AG04450 (cell line): ENCODE measurements around the gene HIVEP2. TPM values are rescaled to one million over a fixed set of nuclear protein-coding genes. Genes with fewer than 3 reads are reported as not detected.

Source experiments
- CTCF ChIA-PET: fragments of 300-600, 350-600 bp; formaldehyde crosslinking; extraction: SDS; loops from one replicate; lab custom pipeline; 2022; ENCODE audit warnings: antibody characterized with exemption, inconsistent platforms; lab: Charles Lee
- POLR2A ChIA-PET: fragments of 350-600 bp; formaldehyde crosslinking; extraction: SDS; loops from one replicate; lab custom pipeline; 2021; ENCODE audit warnings: antibody characterized with exemption, inconsistent platforms; lab: Yijun Ruan, JAX
- DNase-seq: peaks from one replicate; pipeline ENCODE4 v3.0.0-alpha.2; 2011; ENCODE audit warnings: low read depth, low spot score
- H3K27ac ChIP-seq: one replicate; pipeline ENCODE4 v1.5.1; 2012; ENCODE audit warnings: low read depth, low read length, control low read depth
- H3K27me3 ChIP-seq: one replicate; pipeline ENCODE4 v1.6.0; 2012; ENCODE audit warnings: low read length; ENCODE audit not compliant: control insufficient read depth, insufficient read depth
- H3K4me3 ChIP-seq: 2 replicates; pipeline ENCODE4 v1.5.1; 2011; ENCODE audit warnings: mild to moderate bottlenecking, low read depth, low read length, control low read depth
- H3K9me3 ChIP-seq: 2 replicates; pipeline ENCODE4 v1.5.1; 2012; ENCODE audit warnings: low read length; ENCODE audit not compliant: control insufficient read depth, insufficient read depth
- CTCF ChIP-seq: IDR thresholded peaks from 2 replicates; pipeline ENCODE4 v1.5.1; 2011; ENCODE audit warnings: low read depth, low read length, control low read depth, inconsistent platforms
- polyA plus RNA-seq: library from polyadenylated mRNA; depleted of rRNA; stranded (reverse); fragments of >200 nt; gene quantifications from 2 replicates; pipeline ENCODE4 v1.2.3, GENCODE V29; 2011

Gene HIVEP2
- polyA plus RNA-seq, 1 experiment = 4.9 TPM

- H3K27ac ChIP-seq = no peak overlapping the region
- TF ChIP-seq CTCF = no peak
- H3K4me3 ChIP-seq = no peak overlapping the region
- ChIA-PET POLR2A (no interaction called here), CTCF (no interaction called here)
- H3K9me3 ChIP-seq = no peaks in the 10 kb centered on the region
- H3K27me3 ChIP-seq = no peaks in the 10 kb centered on the region
- no peak for DNase-seq
Measured at GRCh38 chr6:142835787-142836535, 109.0 kb downstream of the HIVEP2 start.

- POLR2A ChIA-PET = no interaction called here
Measured at GRCh38 chr6:142834853-142835252, 110.1 kb downstream of the HIVEP2 start.

GRCh38 chr6:142833798-142834197 is 111.2 kb downstream of the HIVEP2 start:
- H3K9me3 ChIP-seq = no peaks in the 10 kb centered on the region
- CTCF ChIA-PET = no interaction called here
- H3K27me3 ChIP-seq = no peaks in the 10 kb centered on the region
- no peak overlapping the region for H3K27ac ChIP-seq
- no peak for DNase-seq
- POLR2A ChIA-PET = no interaction called here
- H3K4me3 ChIP-seq = no peak overlapping the region
- no peak for TF ChIP-seq CTCF

More at GRCh38 chr6:142834853-142835252, 110.1 kb downstream of the HIVEP2 start:
- CTCF ChIA-PET = no interaction called here
- Histone ChIP-seq H3K4me3 (no peak overlapping the region), H3K27ac (no peak overlapping the region), H3K9me3 (no peaks in the 10 kb centered on the region), H3K27me3 (no peaks in the 10 kb centered on the region)
- no peak for DNase-seq
- no peak for TF ChIP-seq CTCF

- ChIA-PET CTCF (no interaction called here), POLR2A (no interaction called here)
- no peaks in the 10 kb centered on the region for H3K27me3 ChIP-seq
- H3K4me3 ChIP-seq = no peak overlapping the region
- no peak for TF ChIP-seq CTCF
- DNase-seq = peak; percentile 70
- H3K9me3 ChIP-seq = no peaks in the 10 kb centered on the region
- H3K27ac ChIP-seq = peak overlapping the region; percentile 57
Measured at GRCh38 chr6:142833054-142833453, 111.9 kb downstream of the HIVEP2 start.

- TF ChIP-seq CTCF = no peak
- no peak overlapping the region for H3K27ac ChIP-seq
- H3K9me3 ChIP-seq = no peaks in the 10 kb centered on the region
- no peak overlapping the region for H3K4me3 ChIP-seq
- CTCF ChIA-PET = no interaction called here
- POLR2A ChIA-PET = interaction anchor here (0.5 kb wide), 1 partner anchor 107 kb away, joined by 3 read pairs; no protein-coding TSS in a partner anchor
- H3K27me3 ChIP-seq = no peaks in the 10 kb centered on the region
- DNase-seq = no peak
Measured at GRCh38 chr6:142830807-142831206, 114.2 kb downstream of the HIVEP2 start.
